Activated T-helper 17 cell treated with anti-CD3 and anti-CD28 coated beads, Interleukin-2, amount 50 U/mL, for 72 hours (primary cell): ENCODE measurements around the gene ZFPL1. TPM values are rescaled to one million over a fixed set of nuclear protein-coding genes. Genes with fewer than 3 reads are reported as not detected.
"Not testable (repeated sequence)": the region's sequence is repeated elsewhere in the genome, so short reads cannot be mapped to it uniquely, and the experiment has no call there.

Source experiments
- ATAC-seq: fragments of 150-1000 bp; cut with Tn5 transposase; replicated peaks from 2 replicates; pipeline ENCODE4 v1.10.0; 2021; ENCODE audit warnings: mild to moderate bottlenecking, moderate library complexity
- H3K27ac Mint-ChIP-seq: one replicate; pipeline ENCODE4 v1.8.0; 2022; ENCODE audit warnings: mixed read lengths
- H3K27me3 Mint-ChIP-seq: one replicate; pipeline ENCODE4 v1.8.0; 2022; ENCODE audit warnings: mixed read lengths
- H3K36me3 Mint-ChIP-seq: one replicate; pipeline ENCODE4 v1.8.0; 2022; ENCODE audit warnings: low read depth, mild to moderate bottlenecking, mixed read lengths
- H3K4me1 Mint-ChIP-seq: one replicate; pipeline ENCODE4 v1.8.0; 2022; ENCODE audit warnings: mixed read lengths
- H3K4me3 Mint-ChIP-seq: one replicate; pipeline ENCODE4 v1.8.0; 2022; ENCODE audit warnings: mild to moderate bottlenecking, mixed read lengths
- H3K9me3 Mint-ChIP-seq: one replicate; pipeline ENCODE4 v1.8.0; 2022; ENCODE audit warnings: mixed read lengths
- total RNA-seq, 2 donors: library from RNA; stranded (reverse); gene quantifications; one replicate each; pipeline ENCODE4 v1.2.3, GENCODE V29; 2022

Gene ZFPL1
- total RNA-seq, 2 donors from 2014 or later, result 25.2 to 36.3 TPM

GRCh38 chr11:65111744-65112545 is 27.9 kb downstream of the ZFPL1 start, which contains the start of gene TM7SF2:
TM7SF2 (plus strand) TSS chr11:65111872; CDS start chr11:65112016, 144 bp downstream.
- ATAC-seq, result peak; percentile 89
- peaks cover 4% of the 10 kb centered on the region for H3K4me1 Mint-ChIP-seq
- H3K9me3 Mint-ChIP-seq, result no peaks in the 10 kb centered on the region
- H3K4me3 Mint-ChIP-seq, result peak within 1 kb of the TSS; percentile 95
- H3K36me3 Mint-ChIP-seq, result peaks cover 11% of the 10 kb centered on the region
- H3K27me3 Mint-ChIP-seq, result no peaks in the 10 kb centered on the region
- H3K27ac Mint-ChIP-seq, result peak within 1 kb of the TSS; percentile 94

- Mint-ChIP-seq H3K36me3 (peaks cover 16% of the 10 kb centered on the region), H3K4me3 (peak overlapping the region; percentile 95), H3K27me3 (no peaks in the 10 kb centered on the region), H3K9me3 (no peaks in the 10 kb centered on the region), H3K4me1 (peaks cover 6% of the 10 kb centered on the region), H3K27ac (peak overlapping the region; percentile 86)
- ATAC-seq, result peak; percentile 55
These were observed 28.7 kb downstream of the ZFPL1 start for GRCh38 chr11:65112546-65113360.

GRCh38 chr11:65113361-65113756 is 29.3 kb downstream of the ZFPL1 start:
- Mint-ChIP-seq H3K27me3 (no peaks in the 10 kb centered on the region), H3K27ac (peak overlapping the region; percentile 86), H3K4me3 (peak overlapping the region; percentile 95), H3K4me1 (peaks cover 10% of the 10 kb centered on the region), H3K36me3 (peaks cover 22% of the 10 kb centered on the region), H3K9me3 (no peaks in the 10 kb centered on the region)
- ATAC-seq, result no peak

- Mint-ChIP-seq H3K27ac (peak overlapping the region; percentile 86), H3K36me3 (peaks cover 27% of the 10 kb centered on the region), H3K4me1 (peaks cover 13% of the 10 kb centered on the region), H3K27me3 (no peaks in the 10 kb centered on the region), H3K4me3 (peak overlapping the region; percentile 95), H3K9me3 (no peaks in the 10 kb centered on the region)
- ATAC-seq, result no peak
These were observed 29.8 kb downstream of the ZFPL1 start for GRCh38 chr11:65113839-65114238.

DNA sequence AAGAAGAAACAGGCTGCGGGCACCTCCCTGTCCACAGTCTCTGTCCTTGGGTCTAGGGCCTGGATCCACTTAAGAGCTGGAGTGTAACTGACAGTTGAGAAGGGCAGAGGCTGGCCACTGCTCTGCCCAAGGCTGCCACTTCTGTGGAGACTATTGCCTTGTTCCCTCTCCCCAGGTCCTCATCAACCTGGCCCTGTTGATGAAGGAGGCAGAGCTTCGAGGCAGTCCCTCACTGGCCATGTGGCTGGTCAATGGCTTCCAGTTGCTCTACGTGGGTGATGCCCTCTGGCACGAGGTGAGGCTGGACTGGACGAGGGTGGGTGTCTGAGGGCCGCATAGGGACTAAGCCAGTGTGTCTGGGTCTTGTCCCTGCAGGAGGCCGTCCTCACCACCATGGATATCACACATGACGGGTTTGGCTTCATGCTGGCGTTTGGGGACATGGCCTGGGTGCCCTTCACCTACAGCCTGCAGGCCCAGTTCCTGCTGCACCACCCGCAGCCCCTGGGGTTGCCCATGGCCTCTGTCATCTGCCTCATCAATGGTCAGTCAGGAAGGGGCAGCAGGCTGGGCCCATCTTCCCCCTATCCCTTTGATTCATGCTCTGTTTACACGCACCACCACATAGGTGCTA is 30.6 kb downstream of the ZFPL1 start:
- Mint-ChIP-seq H3K27ac (peak overlapping the region; percentile 86), H3K9me3 (no peaks in the 10 kb centered on the region), H3K4me1 (peaks cover 13% of the 10 kb centered on the region), H3K4me3 (peak overlapping the region; percentile 95), H3K27me3 (no peaks in the 10 kb centered on the region), H3K36me3 (peaks cover 35% of the 10 kb centered on the region)
- no peak for ATAC-seq

DNA sequence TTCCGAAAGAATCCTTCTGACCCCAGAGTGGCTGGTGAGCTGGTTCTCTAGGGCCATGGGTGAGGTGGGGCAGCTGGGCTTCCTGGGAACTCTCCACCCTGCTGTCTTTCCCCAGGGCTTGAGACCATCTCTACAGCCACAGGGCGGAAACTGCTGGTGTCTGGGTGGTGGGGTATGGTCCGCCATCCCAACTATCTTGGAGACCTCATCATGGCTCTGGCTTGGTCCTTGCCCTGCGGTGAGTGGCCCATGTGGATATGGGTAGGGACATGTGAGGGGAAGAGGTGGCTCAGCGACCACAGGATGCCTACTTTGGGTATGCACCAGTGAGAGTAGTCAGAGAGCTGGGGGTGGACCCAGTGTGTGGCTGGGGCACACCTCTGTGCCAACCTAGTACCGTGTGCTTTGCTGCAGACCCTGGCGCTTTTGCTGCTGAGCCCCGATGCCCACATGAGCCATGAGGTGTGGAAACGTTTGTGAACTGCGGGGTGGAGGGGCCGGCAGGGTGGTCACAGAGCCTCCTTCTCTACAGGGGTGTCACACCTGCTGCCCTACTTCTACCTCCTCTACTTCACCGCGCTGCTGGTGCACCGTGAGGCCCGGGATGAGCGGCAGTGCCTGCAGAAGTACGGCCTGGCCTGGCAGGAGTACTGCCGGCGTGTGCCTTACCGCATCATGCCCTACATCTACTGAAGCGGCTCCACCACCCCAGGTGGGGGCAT is 31.5 kb downstream of the ZFPL1 start:
- peak overlapping the region; percentile 80 for H3K4me3 Mint-ChIP-seq
- H3K36me3 Mint-ChIP-seq, result peaks cover 39% of the 10 kb centered on the region
- H3K4me1 Mint-ChIP-seq, result peaks cover 17% of the 10 kb centered on the region
- H3K9me3 Mint-ChIP-seq, result no peaks in the 10 kb centered on the region
- no peak for ATAC-seq
- H3K27ac Mint-ChIP-seq, result peak overlapping the region; percentile 25
- no peaks in the 10 kb centered on the region for H3K27me3 Mint-ChIP-seq

DNA sequence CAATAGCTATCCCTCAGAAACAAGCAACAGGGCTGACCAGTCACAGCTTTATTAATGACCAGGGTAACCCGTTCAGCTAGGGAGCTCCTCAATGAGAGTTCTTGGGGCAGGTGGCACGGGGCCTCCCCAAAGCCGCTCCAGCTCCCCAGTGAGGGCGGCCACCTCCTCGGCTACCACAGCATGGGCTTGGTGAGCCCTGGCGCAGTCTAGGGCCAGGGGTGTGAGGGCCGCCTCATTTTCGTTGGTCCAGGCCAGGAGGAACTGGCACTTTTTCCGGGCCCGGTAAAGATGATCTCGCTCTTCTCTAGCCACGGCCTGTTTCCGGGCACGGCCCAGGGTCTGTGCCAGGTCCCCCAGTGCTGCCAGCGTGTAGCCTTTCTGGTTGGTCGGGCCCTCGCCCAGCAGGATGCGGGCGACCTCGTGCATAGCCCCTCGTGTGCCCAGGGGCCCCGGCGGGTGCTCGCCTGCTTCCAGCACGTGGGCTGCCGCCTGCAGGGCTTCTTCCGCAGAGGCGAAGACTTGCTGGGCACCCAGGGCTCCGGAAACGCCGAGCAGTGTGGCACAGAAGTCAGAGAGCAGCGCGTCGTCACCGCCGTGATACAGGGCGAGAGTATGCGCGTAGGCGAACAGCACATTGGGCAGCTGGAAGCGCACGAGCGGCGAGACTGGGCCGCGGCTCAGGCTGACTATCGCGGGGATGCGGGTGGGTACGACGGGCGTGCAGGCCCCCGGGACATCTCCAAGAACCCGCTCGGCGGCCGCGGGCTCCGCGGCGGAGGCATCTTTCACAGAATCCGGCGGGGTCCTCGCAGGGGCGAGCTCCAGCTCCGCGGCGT is 32.6 kb downstream of the ZFPL1 start:
- Mint-ChIP-seq H3K27me3 (no peaks in the 10 kb centered on the region), H3K4me1 (peaks cover 23% of the 10 kb centered on the region)

DNA sequence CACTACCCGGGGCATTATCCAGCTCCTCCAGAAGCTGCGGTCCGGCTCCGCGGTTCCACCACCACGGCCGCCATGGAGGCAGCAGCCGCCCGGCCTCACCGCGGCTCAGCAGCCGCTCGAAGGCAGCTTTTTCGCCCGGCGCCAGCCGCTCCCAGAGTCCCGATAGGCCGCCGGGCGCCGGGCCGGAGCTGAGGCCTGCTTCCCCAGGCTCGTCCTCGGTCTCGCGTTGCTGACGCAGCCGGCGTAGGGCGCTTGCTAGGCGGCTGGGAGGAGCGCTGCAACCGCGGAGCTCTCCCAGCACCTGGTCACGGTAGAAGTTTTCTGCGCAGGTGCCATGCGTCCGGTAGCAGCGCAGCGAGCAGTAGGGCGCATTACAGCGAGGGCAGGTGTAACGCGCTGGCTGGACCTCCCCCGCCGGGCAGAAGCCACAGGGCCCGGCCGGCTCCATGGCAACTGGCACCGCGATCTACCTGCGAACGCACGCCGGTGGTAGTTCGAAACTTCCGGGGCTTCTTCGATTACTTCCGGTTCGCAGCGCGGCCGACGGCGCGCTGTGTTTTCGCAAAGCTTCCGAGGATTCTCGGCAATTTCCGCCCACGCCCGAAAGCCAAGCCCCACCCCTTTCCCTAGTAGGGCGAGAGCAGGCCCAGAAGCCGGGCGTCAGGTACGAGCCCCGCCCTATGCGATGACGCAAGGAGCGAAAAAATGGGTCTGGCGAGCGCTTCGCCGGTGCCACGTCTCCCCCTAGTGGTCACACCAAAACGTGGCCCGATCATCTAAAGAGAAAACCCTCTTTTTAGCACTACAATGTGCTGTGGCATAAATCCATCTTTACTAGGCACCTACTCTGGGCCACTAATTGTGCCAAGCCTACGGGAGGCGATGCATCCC is 33.4 kb downstream of the ZFPL1 start, which contains the start of gene ZNHIT2:
Gene ZNHIT2 (minus strand): TSS at position 496 of the 891 bp plus-strand sequence. CDS start 48 bp downstream, at position 448.
- Mint-ChIP-seq H3K27me3 (no peaks in the 10 kb centered on the region), H3K36me3 (peaks cover 59% of the 10 kb centered on the region), H3K4me1 (peaks cover 28% of the 10 kb centered on the region), H3K9me3 (no peaks in the 10 kb centered on the region), H3K27ac (peak within 1 kb of the TSS; percentile 88), H3K4me3 (peak within 1 kb of the TSS; percentile 80)
- peak; percentile 72 for ATAC-seq

More for the DNA sequence above, 32.6 kb downstream of the ZFPL1 start:
- no peaks in the 10 kb centered on the region for H3K9me3 Mint-ChIP-seq
- H3K27ac Mint-ChIP-seq, result peak overlapping the region; percentile 72
- H3K4me3 Mint-ChIP-seq, result peak overlapping the region; percentile 80
- peaks cover 50% of the 10 kb centered on the region for H3K36me3 Mint-ChIP-seq
- ATAC-seq, result peak; percentile 22

GRCh38 chr11:65118097-65118837 is 34.2 kb downstream of the ZFPL1 start:
- H3K27me3 Mint-ChIP-seq, result no peaks in the 10 kb centered on the region
- no peak for ATAC-seq
- no peaks in the 10 kb centered on the region for H3K9me3 Mint-ChIP-seq
- H3K36me3 Mint-ChIP-seq, result peaks cover 59% of the 10 kb centered on the region
- peaks cover 27% of the 10 kb centered on the region for H3K4me1 Mint-ChIP-seq
- H3K27ac Mint-ChIP-seq, result peak overlapping the region; percentile 88
- peak overlapping the region; percentile 80 for H3K4me3 Mint-ChIP-seq

GRCh38 chr11:65118891-65119669 is 35.1 kb downstream of the ZFPL1 start:
- not testable (repeated sequence) for H3K9me3 Mint-ChIP-seq, H3K27me3 Mint-ChIP-seq, ATAC-seq
- peak overlapping the region; percentile 58 for H3K27ac Mint-ChIP-seq
- H3K4me1 Mint-ChIP-seq, result peaks cover 23% of the 10 kb centered on the region
- peak overlapping the region; percentile 99 for H3K4me3 Mint-ChIP-seq
- H3K36me3 Mint-ChIP-seq, result peaks cover 62% of the 10 kb centered on the region

GRCh38 chr11:65119670-65119995 is 35.6 kb downstream of the ZFPL1 start:
- Mint-ChIP-seq H3K4me1 (peaks cover 23% of the 10 kb centered on the region), H3K36me3 (peaks cover 67% of the 10 kb centered on the region)

More at GRCh38 chr11:65119670-65119995, 35.6 kb downstream of the ZFPL1 start:
- Mint-ChIP-seq H3K9me3 (no peaks in the 10 kb centered on the region), H3K27ac (no peak overlapping the region), H3K27me3 (no peaks in the 10 kb centered on the region), H3K4me3 (peak overlapping the region; percentile 99)
- ATAC-seq, result no peak
